Tibial nerve (tissue), 4 donors: Measurements from ENCODE around the gene OR10H5. TPM values are rescaled to one million over a fixed set of nuclear protein-coding genes. Genes with fewer than 3 reads are reported as not detected.
A peak's percentile ranks its signal among the peaks of the same experiment; 100 is the strongest.

Experiments used
- DNase-seq, 2 donors: peaks; one replicate each; pipeline ENCODE4 v3.0.0-alpha.2; 2019; ENCODE audit warnings: low spot score in 2 of 2
- H3K27ac ChIP-seq, 4 donors: fragments of 200-600 bp; sonication (generic) in 3 of 4; one replicate each; pipeline ENCODE4 v1.5.1; 2017 to 2019; ENCODE audit warnings: mild to moderate bottlenecking in 1 of 4
- H3K27me3 ChIP-seq, 2 donors: fragments of 200-600 bp; sonication (generic) in 1 of 2; one replicate each; pipeline versions ENCODE4 v1.5.1 to v1.6.0; 2017 to 2019
- H3K36me3 ChIP-seq, 3 donors: fragments of 200-600 bp; sonication (generic); one replicate each; pipeline ENCODE4 v1.5.1; 2018 to 2019
- H3K4me1 ChIP-seq, 4 donors: fragments of 200-600 bp; sonication (generic) in 3 of 4; one replicate each; pipeline ENCODE4 v1.5.1; 2017 to 2019
- H3K4me3 ChIP-seq, 4 donors: fragments of 200-600 bp; sonication (generic) in 3 of 4; one replicate each; pipeline ENCODE4 v1.5.1; 2017 to 2019; ENCODE audit warnings: mild to moderate bottlenecking in 1 of 4, moderate library complexity in 1 of 4
- H3K9me3 ChIP-seq, 4 donors: fragments of 200-600 bp; sonication (generic) in 3 of 4; one replicate each; pipeline ENCODE4 v1.5.1; 2017 to 2019
- CTCF ChIP-seq, 5 experiments: fragments of 200-600 bp in 3 of 5; fragments of 450-650 bp in 2 of 5; sonication (generic) in 3 of 5; IDR thresholded peaks; one replicate each; pipeline ENCODE4 v1.5.1; 2016 to 2019; ENCODE audit warnings: antibody characterized with exemption in 5 of 5, mild to moderate bottlenecking in 3 of 5, moderate library complexity in 2 of 5
- EP300 ChIP-seq, 2 donors: sonication (generic); formaldehyde crosslinking; IDR thresholded peaks; one replicate each; pipeline ENCODE4 v1.6.1; 2017; ENCODE audit warnings: antibody characterized with exemption in 2 of 2, mild to moderate bottlenecking in 1 of 2
- POLR2A ChIP-seq, 2 donors: fragments of 450-650 bp; IDR thresholded peaks; one replicate each; pipeline ENCODE4 v1.6.1; 2017; ENCODE audit warnings: antibody characterized with exemption in 2 of 2, mild to moderate bottlenecking in 2 of 2, moderate library complexity in 2 of 2
- WGBS, 2 donors: methylation state at CpG; one replicate each; pipeline ENCODE4 v1.1.5; 2018; 5-methylcytosine and 5-hydroxymethylcytosine counted together
- total RNA-seq, 4 donors: library from RNA; depleted of rRNA; stranded (reverse); fragments of >200 nt; gene quantifications; one replicate each; pipeline ENCODE4 v1.1.0, GENCODE V29; 2016

The OR10H5 gene
- total RNA-seq, 4 donors from 2014 or later: not detected

GRCh38 chr19:15812060-15812722 is 24.7 kb downstream of the OR10H5 start:
- WGBS, 2 donors: 14 to 17% methylated on average over 6 of the region's 6 CpGs
- H3K27ac ChIP-seq: no peak overlapping the region
- peak in 1 of 2 donors; percentile 7 for DNase-seq
- H3K4me3 ChIP-seq: no peak overlapping the region
- TF ChIP-seq CTCF (IDR thresholded peaks at IDR 0.05) (peak in 1 of 5 experiments; percentile 16), POLR2A (IDR thresholded peaks at IDR 0.05) (no peak)
- no peaks in the 10 kb centered on the region for H3K4me1 ChIP-seq
- H3K36me3 ChIP-seq: no peaks in the 10 kb centered on the region
- H3K9me3 ChIP-seq: no peaks in the 10 kb centered on the region
- H3K27me3 ChIP-seq: peaks cover 0 to 30% of the 10 kb centered on the region in 2 donors

- peaks cover 0 to 30% of the 10 kb centered on the region in 2 donors for H3K27me3 ChIP-seq
- 42 to 48% methylated on average over 7 of the region's 7 CpGs for WGBS, 2 donors
- H3K9me3 ChIP-seq: no peaks in the 10 kb centered on the region
- TF ChIP-seq EP300 (IDR thresholded peaks at IDR 0.05): no peak
- no peak for TF ChIP-seq POLR2A (IDR thresholded peaks at IDR 0.05)
- TF ChIP-seq CTCF (IDR thresholded peaks at IDR 0.05): no peak
- H3K4me1 ChIP-seq: no peaks in the 10 kb centered on the region
- no peaks in the 10 kb centered on the region for H3K36me3 ChIP-seq
- no peak overlapping the region for H3K27ac ChIP-seq
- no peak overlapping the region for H3K4me3 ChIP-seq
- DNase-seq: no peak
These were observed 26.5 kb downstream of the OR10H5 start for GRCh38 chr19:15813916-15814315.

- TF ChIP-seq POLR2A (IDR thresholded peaks at IDR 0.05): no peak
- TF ChIP-seq EP300 (IDR thresholded peaks at IDR 0.05): no peak
- TF ChIP-seq CTCF (IDR thresholded peaks at IDR 0.05): no peak
- Histone ChIP-seq H3K27ac (no peak within 1 kb of the TSS), H3K36me3 (no peaks in the 10 kb centered on the region), H3K27me3 (peaks cover 0 to 30% of the 10 kb centered on the region in 2 donors), H3K4me1 (no peaks in the 10 kb centered on the region), H3K9me3 (no peaks in the 10 kb centered on the region), H3K4me3 (no peak within 1 kb of the TSS)
- WGBS, 2 donors: 64 to 71% methylated on average over 5 of the region's 5 CpGs
- no peak for DNase-seq
These were observed 27.8 kb downstream of the OR10H5 start, which contains the start of gene OR10H1 for GRCh38 chr19:15815306-15815705. Gene OR10H1, minus strand, starts transcription at chr19:15815664. Its CDS starts 7,627 bp downstream, at chr19:15808037.

GRCh38 chr19:15820646-15821045 is 33.2 kb downstream of the OR10H5 start:
- DNase-seq: no peak
- H3K4me3 ChIP-seq: no peak overlapping the region
- H3K36me3 ChIP-seq: no peaks in the 10 kb centered on the region
- TF ChIP-seq EP300 (IDR thresholded peaks at IDR 0.05) (no peak), CTCF (IDR thresholded peaks at IDR 0.05) (no peak), POLR2A (IDR thresholded peaks at IDR 0.05) (no peak)
- H3K27me3 ChIP-seq: peaks cover 0 to 1% of the 10 kb centered on the region in 2 donors
- H3K27ac ChIP-seq: no peak overlapping the region
- no peaks in the 10 kb centered on the region for H3K4me1 ChIP-seq
- 85 to 89% methylated on average over 7 to 8 of the region's 8 CpGs for WGBS, 2 donors
- H3K9me3 ChIP-seq: no peaks in the 10 kb centered on the region

GRCh38 chr19:15825753-15826152 is 38.3 kb downstream of the OR10H5 start:
- H3K27ac ChIP-seq: no peak overlapping the region
- no peaks in the 10 kb centered on the region for H3K9me3 ChIP-seq
- H3K27me3 ChIP-seq: peaks cover 0 to 5% of the 10 kb centered on the region in 2 donors
- H3K4me1 ChIP-seq: no peaks in the 10 kb centered on the region
- no peak overlapping the region for H3K4me3 ChIP-seq
- WGBS, 2 donors: 53 to 88% methylated on average over 1 of the region's 1 CpG
- no peaks in the 10 kb centered on the region for H3K36me3 ChIP-seq
- TF ChIP-seq EP300 (IDR thresholded peaks at IDR 0.05): no peak
- TF ChIP-seq POLR2A (IDR thresholded peaks at IDR 0.05): no peak
- no peak for TF ChIP-seq CTCF (IDR thresholded peaks at IDR 0.05)
- no peak for DNase-seq
